Measurements from ENCODE around the gene INSR. TPM values are rescaled to one million over a fixed set of nuclear protein-coding genes. Genes with fewer than 3 reads are reported as not detected.

Gene INSR
- total RNA-seq, 1 experiment from 2014 or later, result 22.6 TPM

GRCh38 chr19:7217861-7218260 lies 76.4 kb downstream of the INSR start:
- DNase-seq, result no peak
- no peaks in the 10 kb centered on the region for H3K36me3 Mint-ChIP-seq (ENCODE audit: insufficient read depth, unreplicated experiment)
- H3K4me3 ChIP-seq (ENCODE audit: low read depth, low read length), result no peak overlapping the region
- ChIA-PET POLR2A (no interaction called here), CTCF (no interaction called here)
- TF ChIP-seq CTCF (IDR thresholded peaks at IDR 0.05; ENCODE audit: insufficient read depth in 1 of 2, low read depth in 1 of 2, low read length in 1 of 2, severe bottlenecking in 1 of 2, unreplicated experiment in 1 of 2), result no peak
- no peak overlapping the region for H3K4me3 Mint-ChIP-seq (ENCODE audit: unreplicated experiment)
- H3K36me3 ChIP-seq (ENCODE audit: control insufficient read depth, insufficient read depth, low read length), result no peaks in the 10 kb centered on the region
- BruUV-seq (replicated peaks), result no TSS peak
- no peaks in the 10 kb centered on the region for H3K9me3 Mint-ChIP-seq (ENCODE audit: unreplicated experiment)
- peaks cover 14% of the 10 kb centered on the region for H3K4me1 ChIP-seq
- no peaks in the 10 kb centered on the region for H3K27me3 ChIP-seq (replicated peaks; ENCODE audit: control insufficient read depth, insufficient read depth, low read length)
- no peak overlapping the region for H3K27ac Mint-ChIP-seq (ENCODE audit: unreplicated experiment)
- no peaks in the 10 kb centered on the region for H3K9me3 ChIP-seq
- no peaks in the 10 kb centered on the region for H3K27me3 Mint-ChIP-seq (ENCODE audit: insufficient read depth, unreplicated experiment)
- intact Hi-C loops (cut with micrococcal nuclease; ENCODE audit: unreplicated experiment), result no loop called here
- peaks cover 12% of the 10 kb centered on the region for H3K4me1 Mint-ChIP-seq (ENCODE audit: low read depth, unreplicated experiment)

- Mint-ChIP-seq H3K27ac (ENCODE audit: unreplicated experiment) (no peak overlapping the region), H3K36me3 (ENCODE audit: insufficient read depth, unreplicated experiment) (no peaks in the 10 kb centered on the region), H3K4me1 (ENCODE audit: low read depth, unreplicated experiment) (peaks cover 12% of the 10 kb centered on the region), H3K27me3 (ENCODE audit: insufficient read depth, unreplicated experiment) (no peaks in the 10 kb centered on the region), H3K9me3 (ENCODE audit: unreplicated experiment) (no peaks in the 10 kb centered on the region), H3K4me3 (ENCODE audit: unreplicated experiment) (no peak overlapping the region)
- no peak for DNase-seq
- Histone ChIP-seq H3K9me3 (no peaks in the 10 kb centered on the region), H3K27me3 (replicated peaks; ENCODE audit: control insufficient read depth, insufficient read depth, low read length) (no peaks in the 10 kb centered on the region), H3K4me3 (ENCODE audit: low read depth, low read length) (no peak overlapping the region), H3K36me3 (ENCODE audit: control insufficient read depth, insufficient read depth, low read length) (no peaks in the 10 kb centered on the region), H3K4me1 (peaks cover 19% of the 10 kb centered on the region)
- no TSS peak for BruUV-seq (replicated peaks)
- intact Hi-C loops (cut with micrococcal nuclease; ENCODE audit: unreplicated experiment), result no loop called here
- ChIA-PET POLR2A (no interaction called here), CTCF (no interaction called here)
- TF ChIP-seq CTCF (IDR thresholded peaks at IDR 0.05; ENCODE audit: insufficient read depth in 1 of 2, low read depth in 1 of 2, low read length in 1 of 2, severe bottlenecking in 1 of 2, unreplicated experiment in 1 of 2), result no peak
Measured at GRCh38 chr19:7216373-7216902, 77.8 kb downstream of the INSR start.

GRCh38 chr19:7215176-7215575 lies 79.0 kb downstream of the INSR start:
- H3K9me3 Mint-ChIP-seq (ENCODE audit: unreplicated experiment), result no peaks in the 10 kb centered on the region
- no peaks in the 10 kb centered on the region for H3K9me3 ChIP-seq
- peaks cover 19% of the 10 kb centered on the region for H3K4me1 ChIP-seq
- no peak overlapping the region for H3K4me3 Mint-ChIP-seq (ENCODE audit: unreplicated experiment)
- no peaks in the 10 kb centered on the region for H3K36me3 Mint-ChIP-seq (ENCODE audit: insufficient read depth, unreplicated experiment)
- BruUV-seq (replicated peaks), result no TSS peak
- peaks cover 12% of the 10 kb centered on the region for H3K4me1 Mint-ChIP-seq (ENCODE audit: low read depth, unreplicated experiment)
- ChIA-PET CTCF (no interaction called here), POLR2A (no interaction called here)
- no peak overlapping the region for H3K27ac Mint-ChIP-seq (ENCODE audit: unreplicated experiment)
- no peak for TF ChIP-seq CTCF (IDR thresholded peaks at IDR 0.05; ENCODE audit: insufficient read depth in 1 of 2, low read depth in 1 of 2, low read length in 1 of 2, severe bottlenecking in 1 of 2, unreplicated experiment in 1 of 2)
- no peak for DNase-seq
- H3K27me3 ChIP-seq (replicated peaks; ENCODE audit: control insufficient read depth, insufficient read depth, low read length), result no peaks in the 10 kb centered on the region
- no peaks in the 10 kb centered on the region for H3K27me3 Mint-ChIP-seq (ENCODE audit: insufficient read depth, unreplicated experiment)
- intact Hi-C loops (cut with micrococcal nuclease; ENCODE audit: unreplicated experiment), result no loop called here
- H3K36me3 ChIP-seq (ENCODE audit: control insufficient read depth, insufficient read depth, low read length), result no peaks in the 10 kb centered on the region
- H3K4me3 ChIP-seq (ENCODE audit: low read depth, low read length), result no peak overlapping the region

Measured in Caco-2 (cell line).